Erythroblast (primary cell): ENCODE data around the gene DPF3.

Experiments used
- GATA1 ChIP-seq: IDR thresholded peaks from 2 replicates; pipeline ENCODE4 v1.6.1; 2011; ENCODE audit warnings: low read depth, mild to moderate bottlenecking, control low read depth, low read length, moderate library complexity
- POLR2A ChIP-seq: IDR thresholded peaks from 2 replicates; pipeline ENCODE4 v1.6.1; 2011; ENCODE audit warnings: mild to moderate bottlenecking, low read length

GRCh38 chr14:72715850-72716228 is 178.1 kb downstream of the DPF3 start:
- TF ChIP-seq POLR2A = no peak
- TF ChIP-seq GATA1 = no peak
